HEK293T (cell line): Measurements from ENCODE around the gene RPRD1B.

Source experiments
- BHLHE40 ChIP-seq: fragments of 450-650 bp; IDR thresholded peaks from 2 replicates; pipeline ENCODE4 v1.6.1; 2016; ENCODE audit warnings: mild to moderate bottlenecking, moderate library complexity, borderline replicate concordance
- FOXK2 ChIP-seq: fragments of 450-650 bp; IDR thresholded peaks from 2 replicates; pipeline ENCODE4 v1.6.1; 2016; ENCODE audit warnings: mild to moderate bottlenecking
- FOXM1 ChIP-seq: fragments of 450-650 bp; IDR thresholded peaks from 2 replicates; pipeline ENCODE4 v1.6.1; 2017; ENCODE audit warnings: mild to moderate bottlenecking, borderline replicate concordance
- HDGF ChIP-seq: fragments of 450-650 bp; IDR thresholded peaks from 2 replicates; pipeline ENCODE4 v1.6.1; 2017; ENCODE audit warnings: antibody characterized with exemption, borderline replicate concordance
- LEF1 ChIP-seq: fragments of 450-650 bp; IDR thresholded peaks from 2 replicates; pipeline ENCODE4 v1.6.1; 2017; ENCODE audit warnings: mild to moderate bottlenecking, borderline replicate concordance
- SP1 ChIP-seq: fragments of 450-650 bp; IDR thresholded peaks from 2 replicates; pipeline ENCODE4 v1.6.1; 2017
- SUZ12 ChIP-seq: fragments of 450-650 bp; IDR thresholded peaks from 2 replicates; pipeline ENCODE4 v1.6.1; 2016; ENCODE audit warnings: mild to moderate bottlenecking
- ZNF384 ChIP-seq: fragments of 450-650 bp; IDR thresholded peaks from 2 replicates; pipeline ENCODE4 v1.6.1; 2016

- no peak for TF ChIP-seq LEF1
- TF ChIP-seq HDGF = no peak
- no peak for TF ChIP-seq BHLHE40
- TF ChIP-seq ZNF384 = no peak
- TF ChIP-seq SP1 = no peak
- no peak for TF ChIP-seq FOXM1
- no peak for TF ChIP-seq FOXK2
- TF ChIP-seq SUZ12 = no peak
Observed at GRCh38 chr20:37987602-37988290, 45.8 kb upstream of the RPRD1B start.
